GM19463 (cell line): ENCODE results near the gene PRPH.

ENCODE experiments used
- ATAC-seq: cut with Tn5 transposase; IDR thresholded peaks from one replicate; pipeline ENCODE4 v1.9.1; 2021; ENCODE audit warnings: mild to moderate bottlenecking, moderate library complexity; ENCODE audit not compliant: unreplicated experiment

PRPH gene

GRCh38 chr12:49344486-49345050 is 49.6 kb downstream of the PRPH start:
- no peak for ATAC-seq

- no peak for ATAC-seq
Measured at GRCh38 chr12:49345051-49345824, 50.3 kb downstream of the PRPH start.

- no peak for ATAC-seq
Measured at GRCh38 chr12:49345825-49346658, 51.1 kb downstream of the PRPH start.

- no peak for ATAC-seq
Measured at GRCh38 chr12:49346659-49347310, 51.8 kb downstream of the PRPH start, which contains the start of gene DNAJC22. Gene DNAJC22, plus strand, starts transcription at chr12:49346888. Its CDS starts 1,985 bp downstream, at chr12:49348873.

GRCh38 chr12:49347311-49348193 is 52.6 kb downstream of the PRPH start:
- ATAC-seq = peak; percentile 63
